DND-41 (cell line): ENCODE measurements around the gene GORASP1.

Experiments
- ATAC-seq: fragments of 200-7000 bp; cut with Tn5 transposase; 3 replicates; pipeline ENCODE4 v1.9.1; 2021; ENCODE audit warnings: low read depth; ENCODE audit not compliant: insufficient read depth
- DNase-seq: peaks from one replicate; pipeline ENCODE4 v3.0.0-alpha.2; 2020
- H2AFZ ChIP-seq: 2 replicates; pipeline ENCODE4 v1.6.0; 2012; ENCODE audit warnings: low read depth, low read length
- H3K27ac ChIP-seq: 2 replicates; pipeline ENCODE4 v1.5.1; 2012; ENCODE audit warnings: low read length, inconsistent platforms
- H3K27me3 ChIP-seq: fragments of 200-600 bp; sonication (generic); 2 replicates; pipeline ENCODE4 v1.6.0; 2012; ENCODE audit warnings: low read length, mild to moderate bottlenecking, inconsistent platforms; ENCODE audit not compliant: insufficient read depth, poor library complexity
- H3K36me3 ChIP-seq: 2 replicates; pipeline ENCODE4 v1.5.1; 2012; ENCODE audit warnings: low read length, inconsistent platforms; ENCODE audit not compliant: insufficient read depth
- H3K4me1 ChIP-seq: 2 replicates; pipeline ENCODE4 v1.5.1; 2012; ENCODE audit warnings: mild to moderate bottlenecking, low read length; ENCODE audit not compliant: insufficient read depth
- H3K4me2 ChIP-seq: 2 replicates; pipeline ENCODE4 v1.6.0; 2012; ENCODE audit warnings: mild to moderate bottlenecking, moderate library complexity, low read length, inconsistent platforms; ENCODE audit not compliant: insufficient read depth
- H3K4me3 ChIP-seq, 2 experiments: fragments of 200-600 bp in 1 of 2; shearing (Covaris generic) in 1 of 2; 2 replicates each; pipeline ENCODE4 v1.5.1; 2012 to 2016; ENCODE audit warnings: inconsistent platforms in 2 of 2, low read length in 2 of 2, mild to moderate bottlenecking in 2 of 2, low read depth in 1 of 2, moderate library complexity in 1 of 2
- H3K79me2 ChIP-seq: 2 replicates; pipeline ENCODE4 v1.6.0; 2012; ENCODE audit warnings: low read length, inconsistent platforms; ENCODE audit not compliant: insufficient read depth
- H3K9ac ChIP-seq: 2 replicates; pipeline ENCODE4 v1.6.0; 2012; ENCODE audit warnings: low read depth, mild to moderate bottlenecking, inconsistent platforms, low read length, moderate library complexity
- H3K9me3 ChIP-seq: 2 replicates; pipeline ENCODE4 v1.5.1; 2012; ENCODE audit warnings: low read length, moderate library complexity, mild to moderate bottlenecking, inconsistent platforms; ENCODE audit not compliant: insufficient read depth, severe bottlenecking
- H4K20me1 ChIP-seq: 2 replicates; pipeline ENCODE4 v1.6.0; 2012; ENCODE audit warnings: low read length; ENCODE audit not compliant: insufficient read depth
- EZH2 ChIP-seq: IDR thresholded peaks from 3 replicates; pipeline ENCODE4 v1.6.1; 2012; ENCODE audit warnings: borderline replicate concordance, low read depth, mild to moderate bottlenecking, moderate library complexity, low read length, inconsistent platforms; ENCODE audit not compliant: severe bottlenecking
- TF ChIP-seq, protein P1 (sequence below): IDR thresholded peaks from 2 replicates; pipeline ENCODE4 v1.5.1; 2012; ENCODE audit warnings: borderline replicate concordance, low read length, moderate library complexity, mild to moderate bottlenecking; ENCODE audit not compliant: poor library complexity, severe bottlenecking; ENCODE audit errors: extremely low read depth

The GORASP1 gene

GRCh38 chr3:39139442-39139841 is 32.0 kb upstream of the GORASP1 start:
- DNase-seq (no peak), ATAC-seq (no peak)
- Histone ChIP-seq H3K27me3 (no peaks in the 10 kb centered on the region), H3K4me2 (no peak overlapping the region), H3K9ac (no peak overlapping the region), H2AFZ (no peak overlapping the region), H3K9me3 (no peaks in the 10 kb centered on the region), H3K4me1 (no peaks in the 10 kb centered on the region), H3K36me3 (peaks cover 8% of the 10 kb centered on the region; the same call in 1 of the 2 replicates), H4K20me1 (no peaks in the 10 kb centered on the region), H3K79me2 (no peaks in the 10 kb centered on the region), H3K4me3 (no peak overlapping the region), H3K27ac (no peak overlapping the region)
- TF ChIP-seq, protein P1, sequence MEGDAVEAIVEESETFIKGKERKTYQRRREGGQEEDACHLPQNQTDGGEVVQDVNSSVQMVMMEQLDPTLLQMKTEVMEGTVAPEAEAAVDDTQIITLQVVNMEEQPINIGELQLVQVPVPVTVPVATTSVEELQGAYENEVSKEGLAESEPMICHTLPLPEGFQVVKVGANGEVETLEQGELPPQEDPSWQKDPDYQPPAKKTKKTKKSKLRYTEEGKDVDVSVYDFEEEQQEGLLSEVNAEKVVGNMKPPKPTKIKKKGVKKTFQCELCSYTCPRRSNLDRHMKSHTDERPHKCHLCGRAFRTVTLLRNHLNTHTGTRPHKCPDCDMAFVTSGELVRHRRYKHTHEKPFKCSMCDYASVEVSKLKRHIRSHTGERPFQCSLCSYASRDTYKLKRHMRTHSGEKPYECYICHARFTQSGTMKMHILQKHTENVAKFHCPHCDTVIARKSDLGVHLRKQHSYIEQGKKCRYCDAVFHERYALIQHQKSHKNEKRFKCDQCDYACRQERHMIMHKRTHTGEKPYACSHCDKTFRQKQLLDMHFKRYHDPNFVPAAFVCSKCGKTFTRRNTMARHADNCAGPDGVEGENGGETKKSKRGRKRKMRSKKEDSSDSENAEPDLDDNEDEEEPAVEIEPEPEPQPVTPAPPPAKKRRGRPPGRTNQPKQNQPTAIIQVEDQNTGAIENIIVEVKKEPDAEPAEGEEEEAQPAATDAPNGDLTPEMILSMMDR, result no peak
- no peak for TF ChIP-seq EZH2

DNA sequence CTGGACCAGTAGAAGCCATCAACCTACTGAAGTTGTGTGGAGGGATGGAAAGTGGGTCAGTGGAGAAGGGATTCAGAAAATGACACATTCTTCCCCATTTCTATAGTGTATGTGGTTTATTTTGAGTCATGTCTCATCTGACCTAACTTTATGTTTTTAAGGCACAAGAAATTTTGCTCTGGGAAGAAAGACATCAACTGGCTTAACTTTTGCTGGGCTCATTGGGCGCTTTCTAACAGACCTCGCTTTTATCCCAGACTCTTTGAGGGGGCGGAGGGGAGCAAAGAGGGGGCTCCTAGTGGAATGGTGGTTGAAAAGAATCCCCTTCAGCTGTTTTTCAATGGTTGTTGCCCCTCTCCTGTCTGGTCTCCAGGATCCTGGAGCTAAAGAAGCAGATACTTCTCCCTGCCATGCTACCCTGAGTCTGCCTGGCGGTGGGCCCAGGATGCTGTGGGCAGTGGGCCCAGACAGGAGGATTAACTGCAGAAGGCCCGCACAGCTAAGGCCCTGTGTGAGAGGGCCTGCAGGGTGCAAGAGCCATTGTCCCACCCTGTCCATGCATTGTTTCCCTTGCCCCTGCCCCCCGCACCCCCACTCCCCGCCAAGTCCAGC is 31.5 kb upstream of the GORASP1 start:
- Histone ChIP-seq H3K4me1 (no peaks in the 10 kb centered on the region), H3K9ac (no peak overlapping the region), H3K36me3 (peaks cover 8% of the 10 kb centered on the region; the same call in 1 of the 2 replicates), H3K27ac (no peak overlapping the region), H2AFZ (no peak overlapping the region), H3K4me3 (no peak overlapping the region), H3K79me2 (no peaks in the 10 kb centered on the region), H3K9me3 (no peaks in the 10 kb centered on the region), H4K20me1 (no peaks in the 10 kb centered on the region), H3K4me2 (no peak overlapping the region), H3K27me3 (no peaks in the 10 kb centered on the region)
- TF ChIP-seq, protein P1, result no peak
- ATAC-seq (no peak), DNase-seq (no peak)

DNA sequence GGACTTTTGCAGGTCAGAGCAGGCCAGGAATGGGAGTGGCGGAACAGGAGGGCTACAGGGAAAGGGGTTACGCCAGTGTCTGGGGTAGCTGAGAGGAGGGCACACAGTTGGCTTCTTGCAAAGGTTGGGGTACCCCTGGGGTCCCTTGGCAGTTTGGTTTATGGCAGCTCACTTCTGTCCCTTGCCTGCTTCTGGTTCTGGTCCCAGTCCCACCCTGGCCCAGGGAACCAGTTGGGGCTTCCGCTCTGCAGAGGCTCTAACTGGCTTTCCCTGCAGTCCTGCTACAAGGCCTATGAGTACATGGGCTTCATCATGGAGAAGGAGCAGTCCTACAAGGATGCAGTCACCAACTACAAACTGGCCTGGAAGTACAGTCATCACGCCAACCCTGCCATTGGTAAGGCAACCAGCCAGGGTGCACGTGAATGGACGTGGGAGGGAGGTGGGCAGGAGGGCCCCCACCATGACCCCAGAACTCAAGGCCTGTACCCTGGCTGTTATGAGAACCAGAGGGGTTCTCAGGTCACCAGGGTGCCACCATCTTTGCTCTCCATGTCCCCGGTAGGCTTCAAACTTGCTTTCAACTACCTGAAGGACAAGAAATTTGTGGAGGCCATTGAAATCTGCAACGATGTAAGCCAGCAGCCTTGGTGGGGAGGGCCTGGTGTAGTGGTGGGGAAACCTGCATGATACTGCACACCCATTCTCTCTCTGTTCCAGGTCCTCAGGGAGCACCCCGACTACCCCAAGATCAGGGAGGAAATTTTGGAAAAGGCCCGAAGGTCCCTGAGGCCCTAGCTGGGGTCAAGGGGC is 30.8 kb upstream of the GORASP1 start:
- no peak for ATAC-seq
- H3K79me2 ChIP-seq, result no peaks in the 10 kb centered on the region
- H3K27ac ChIP-seq, result no peak overlapping the region
- H2AFZ ChIP-seq, result no peak overlapping the region
- H3K4me2 ChIP-seq, result no peak overlapping the region
- H3K4me3 ChIP-seq, result no peak overlapping the region
- H3K36me3 ChIP-seq, result peaks cover 3% of the 10 kb centered on the region; the same call in 1 of the 2 replicates
- no peaks in the 10 kb centered on the region for H3K4me1 ChIP-seq
- DNase-seq, result no peak
- no peak overlapping the region for H3K9ac ChIP-seq
- TF ChIP-seq, protein P1, result no peak
- no peak for TF ChIP-seq EZH2
- H3K9me3 ChIP-seq, result no peaks in the 10 kb centered on the region
- H3K27me3 ChIP-seq, result no peaks in the 10 kb centered on the region
- H4K20me1 ChIP-seq, result no peaks in the 10 kb centered on the region
